Glutamatergic neuron (in vitro differentiated cells): ENCODE data around the gene H6PD. TPM values are rescaled to one million over a fixed set of nuclear protein-coding genes. Genes with fewer than 3 reads are reported as not detected.

Experiments
- DNase-seq: peaks from one replicate; pipeline ENCODE4 v3.0.0; 2022
- H3K27ac Mint-ChIP-seq: one replicate; pipeline ENCODE4 v1.8.0; 2020; ENCODE audit warnings: mild to moderate bottlenecking, mixed read lengths, inconsistent platforms; ENCODE audit not compliant: unreplicated experiment
- H3K27me3 Mint-ChIP-seq: one replicate; pipeline ENCODE4 v1.8.0; 2020; ENCODE audit warnings: mild to moderate bottlenecking, moderate library complexity, mixed read lengths, inconsistent platforms; ENCODE audit not compliant: unreplicated experiment
- H3K36me3 Mint-ChIP-seq: one replicate; pipeline ENCODE4 v1.8.0; 2020; ENCODE audit warnings: mild to moderate bottlenecking, mixed read lengths, inconsistent platforms; ENCODE audit not compliant: unreplicated experiment
- H3K4me1 Mint-ChIP-seq: one replicate; pipeline ENCODE4 v1.8.0; 2020; ENCODE audit warnings: mild to moderate bottlenecking, low read depth, mixed read lengths, inconsistent platforms; ENCODE audit not compliant: unreplicated experiment
- H3K4me3 Mint-ChIP-seq: one replicate; pipeline ENCODE4 v1.8.0; 2020; ENCODE audit warnings: mild to moderate bottlenecking, mixed read lengths, inconsistent platforms; ENCODE audit not compliant: unreplicated experiment
- H3K9me3 Mint-ChIP-seq: one replicate; pipeline ENCODE4 v1.8.0; 2020; ENCODE audit warnings: mild to moderate bottlenecking, moderate library complexity, mixed read lengths, inconsistent platforms; ENCODE audit not compliant: unreplicated experiment
- CTCF ChIP-seq: fragments of 200-600 bp; sonication (generic); IDR thresholded peaks from one replicate; pipeline ENCODE4 v1.5.0; 2021; ENCODE audit not compliant: partially characterized antibody, unreplicated experiment
- total RNA-seq: library from RNA; stranded (reverse); fragmentation: NEBNext Ultra II Directional; extraction: Animal tissue kit (Norgen Biotek cat#: 25700); gene quantifications from one replicate; pipeline ENCODE4 v1.2.1, GENCODE V29; 2021; ENCODE audit not compliant: unreplicated experiment

The H6PD gene
- total RNA-seq, 1 donor from 2014 or later: 5.0 TPM

GRCh38 chr1:9261496-9261895 is 26.9 kb downstream of the H6PD start:
- no peak overlapping the region for H3K27ac Mint-ChIP-seq
- peaks cover 8% of the 10 kb centered on the region for H3K9me3 Mint-ChIP-seq
- TF ChIP-seq CTCF: no peak
- H3K27me3 Mint-ChIP-seq: peaks cover 9% of the 10 kb centered on the region
- H3K4me3 Mint-ChIP-seq: no peak overlapping the region
- peaks cover 11% of the 10 kb centered on the region for H3K36me3 Mint-ChIP-seq
- peaks cover 5% of the 10 kb centered on the region for H3K4me1 Mint-ChIP-seq
- no peak for DNase-seq

- no peak for DNase-seq
- peaks cover 9% of the 10 kb centered on the region for H3K9me3 Mint-ChIP-seq
- H3K27me3 Mint-ChIP-seq: peaks cover 12% of the 10 kb centered on the region
- H3K4me1 Mint-ChIP-seq: peaks cover 8% of the 10 kb centered on the region
- H3K4me3 Mint-ChIP-seq: no peak overlapping the region
- TF ChIP-seq CTCF: no peak
- H3K27ac Mint-ChIP-seq: no peak overlapping the region
- peaks cover 11% of the 10 kb centered on the region for H3K36me3 Mint-ChIP-seq
Observed at GRCh38 chr1:9262096-9262986, 27.8 kb downstream of the H6PD start.

GRCh38 chr1:9263276-9263855 is 28.8 kb downstream of the H6PD start:
- Mint-ChIP-seq H3K36me3 (peaks cover 11% of the 10 kb centered on the region), H3K27ac (no peak overlapping the region), H3K9me3 (peaks cover 9% of the 10 kb centered on the region), H3K4me3 (no peak overlapping the region), H3K4me1 (peaks cover 13% of the 10 kb centered on the region), H3K27me3 (peaks cover 14% of the 10 kb centered on the region)
- no peak for DNase-seq
- TF ChIP-seq CTCF: no peak

GRCh38 chr1:9263984-9264872 is 29.7 kb downstream of the H6PD start:
- Mint-ChIP-seq H3K27ac (no peak overlapping the region), H3K4me1 (peaks cover 20% of the 10 kb centered on the region), H3K27me3 (peaks cover 14% of the 10 kb centered on the region), H3K4me3 (no peak overlapping the region), H3K9me3 (peaks cover 9% of the 10 kb centered on the region), H3K36me3 (peaks cover 11% of the 10 kb centered on the region)
- DNase-seq: no peak
- no peak for TF ChIP-seq CTCF
